ENCODE data around the gene VAV1. TPM values are rescaled to one million over a fixed set of nuclear protein-coding genes. Genes with fewer than 3 reads are reported as not detected.

VAV1 gene
- polyA plus RNA-seq, 1 donor from 2014 or later, result not detected

DNA sequence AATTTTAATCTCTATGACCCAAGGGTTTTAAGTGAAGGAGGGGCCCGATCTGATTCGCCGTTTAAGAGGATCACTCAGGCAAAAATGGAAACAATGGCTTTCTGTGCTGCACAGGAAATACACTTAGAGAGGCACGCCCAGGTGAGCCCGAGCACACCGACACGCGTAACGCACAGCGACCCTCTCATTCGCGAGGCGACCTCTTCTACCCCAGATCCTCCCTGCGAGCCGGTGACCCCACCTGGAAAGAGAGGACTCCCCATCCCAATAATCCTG, 5.5 kb upstream of the VAV1 start:
- peak overlapping the region; percentile 20 for H3K9ac ChIP-seq (ENCODE audit: low read length)
- no peaks in the 10 kb centered on the region for H3K9me3 ChIP-seq (ENCODE audit: low read length)
- no peaks in the 10 kb centered on the region for H3K9me2 ChIP-seq (ENCODE audit: insufficient read depth, low read length)
- no peaks in the 10 kb centered on the region for H3F3A ChIP-seq (ENCODE audit: insufficient read depth, low read length, poor library complexity, severe bottlenecking)
- no peak overlapping the region for H2AFZ ChIP-seq (ENCODE audit: low read depth, low read length)
- H3K4me3 ChIP-seq (ENCODE audit: low read length), result peak overlapping the region; percentile 63
- H3K79me2 ChIP-seq (replicated peaks; ENCODE audit: insufficient read depth, low read length), result no peaks in the 10 kb centered on the region
- no peaks in the 10 kb centered on the region for H4K20me1 ChIP-seq (ENCODE audit: insufficient read depth)
- peaks cover 32% of the 10 kb centered on the region for H3K27me3 ChIP-seq (ENCODE audit: insufficient read depth, low read depth, low read length)
- H3K36me3 ChIP-seq (ENCODE audit: insufficient read depth, low read length), result no peaks in the 10 kb centered on the region
- peak overlapping the region; percentile 48 for H3K4me2 ChIP-seq (ENCODE audit: low read length)
- TF ChIP-seq CTCF (IDR thresholded peaks at IDR 0.05; ENCODE audit: poor library complexity, severe bottlenecking) (no peak), EZH2 (IDR thresholded peaks at IDR 0.05; ENCODE audit: borderline replicate concordance, insufficient read depth, low read length, poor library complexity, severe bottlenecking) (no peak), EP300 (conservative IDR thresholded peaks at IDR 0.05; ENCODE audit: poor library complexity, severe bottlenecking) (no peak), REST (IDR thresholded peaks at IDR 0.05; ENCODE audit: borderline replicate concordance) (no peak), POLR2AphosphoS5 (IDR thresholded peaks at IDR 0.05) (no peak), TAF1 (IDR thresholded peaks at IDR 0.05; ENCODE audit: low read depth) (no peak), MXI1 (conservative IDR thresholded peaks at IDR 0.05; ENCODE audit: poor library complexity, severe bottlenecking) (no peak), SMC3 (conservative IDR thresholded peaks at IDR 0.05; ENCODE audit: poor library complexity) (no peak), RAD21 (conservative IDR thresholded peaks at IDR 0.05) (no peak)
- no peak overlapping the region for H3K27ac ChIP-seq (ENCODE audit: low read length)

DNA sequence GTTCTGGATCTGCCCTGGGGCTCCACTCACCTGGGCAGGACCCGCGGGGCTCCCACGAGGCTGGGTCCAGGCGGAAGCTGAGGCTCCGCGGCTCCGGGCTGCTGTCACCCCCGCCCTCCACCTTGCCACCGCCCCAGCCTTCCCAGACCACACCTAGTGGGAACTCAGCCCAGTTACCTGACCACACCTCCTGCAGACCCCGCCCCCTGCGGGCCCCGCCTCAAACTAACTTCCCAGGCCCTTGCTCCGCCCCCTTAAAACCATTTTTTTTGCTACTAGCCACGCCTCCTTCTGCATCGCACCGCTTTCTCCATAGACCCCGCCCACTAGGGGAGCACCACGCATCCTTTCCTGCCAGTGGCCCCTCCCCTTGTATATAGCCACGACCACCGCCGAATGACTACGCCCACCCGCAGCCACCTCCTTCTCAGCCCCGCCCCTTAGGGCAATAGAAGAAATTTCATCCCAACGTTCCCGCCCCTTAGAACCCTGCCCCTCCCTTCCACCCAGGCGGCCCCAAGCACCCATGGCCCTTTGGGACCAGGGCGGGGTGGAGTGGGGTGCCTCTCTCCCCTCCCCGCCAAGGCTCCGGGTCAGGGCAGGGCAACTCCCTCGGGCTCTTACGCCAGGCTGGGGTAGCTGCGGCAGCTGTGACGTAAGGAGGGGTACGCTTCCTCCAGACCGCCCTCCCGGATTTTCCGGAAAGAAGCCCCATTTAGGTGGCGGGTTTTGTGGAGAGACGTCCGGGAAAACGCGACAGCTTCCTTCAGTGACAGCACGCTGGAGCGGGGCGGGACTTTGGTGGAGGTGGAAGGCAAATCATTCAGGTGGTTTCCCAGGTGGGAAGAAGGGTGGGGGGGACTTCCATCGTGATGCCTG, 4.9 kb upstream of the VAV1 start, which contains the start of gene SH2D3A:
Gene SH2D3A (minus strand): TSS at position 79 of the 879 bp plus-strand sequence. CDS start 3,687 bp downstream, outside the sequence.
- no peaks in the 10 kb centered on the region for H3K9me3 ChIP-seq (ENCODE audit: low read length)
- H3K4me3 ChIP-seq (ENCODE audit: low read length), result peak within 1 kb of the TSS; percentile 63
- H3K9ac ChIP-seq (ENCODE audit: low read length), result peak within 1 kb of the TSS; percentile 20
- TF ChIP-seq EP300 (conservative IDR thresholded peaks at IDR 0.05; ENCODE audit: poor library complexity, severe bottlenecking) (no peak), POLR2AphosphoS5 (IDR thresholded peaks at IDR 0.05) (no peak), REST (IDR thresholded peaks at IDR 0.05; ENCODE audit: borderline replicate concordance) (no peak), CTCF (IDR thresholded peaks at IDR 0.05; ENCODE audit: poor library complexity, severe bottlenecking) (no peak), EZH2 (IDR thresholded peaks at IDR 0.05; ENCODE audit: borderline replicate concordance, insufficient read depth, low read length, poor library complexity, severe bottlenecking) (no peak), RAD21 (conservative IDR thresholded peaks at IDR 0.05) (no peak), MXI1 (conservative IDR thresholded peaks at IDR 0.05; ENCODE audit: poor library complexity, severe bottlenecking) (no peak), SMC3 (conservative IDR thresholded peaks at IDR 0.05; ENCODE audit: poor library complexity) (no peak), TAF1 (IDR thresholded peaks at IDR 0.05; ENCODE audit: low read depth) (no peak)
- H3K27ac ChIP-seq (ENCODE audit: low read length), result no peak within 1 kb of the TSS
- peaks cover 32% of the 10 kb centered on the region for H3K27me3 ChIP-seq (ENCODE audit: insufficient read depth, low read depth, low read length)
- no peaks in the 10 kb centered on the region for H4K20me1 ChIP-seq (ENCODE audit: insufficient read depth)
- H3K36me3 ChIP-seq (ENCODE audit: insufficient read depth, low read length), result no peaks in the 10 kb centered on the region
- H2AFZ ChIP-seq (ENCODE audit: low read depth, low read length), result no peak within 1 kb of the TSS
- no peaks in the 10 kb centered on the region for H3F3A ChIP-seq (ENCODE audit: insufficient read depth, low read length, poor library complexity, severe bottlenecking)
- no peaks in the 10 kb centered on the region for H3K9me2 ChIP-seq (ENCODE audit: insufficient read depth, low read length)
- H3K79me2 ChIP-seq (replicated peaks; ENCODE audit: insufficient read depth, low read length), result no peaks in the 10 kb centered on the region
- H3K4me2 ChIP-seq (ENCODE audit: low read length), result peak within 1 kb of the TSS; percentile 48
